ENCODE results near the gene CWF19L2. TPM values are rescaled to one million over a fixed set of nuclear protein-coding genes. Genes with fewer than 3 reads are reported as not detected.

CWF19L2 gene
- polyA plus RNA-seq, 3 donors = 1.6 to 2.2 (median 1.7) TPM

DNA sequence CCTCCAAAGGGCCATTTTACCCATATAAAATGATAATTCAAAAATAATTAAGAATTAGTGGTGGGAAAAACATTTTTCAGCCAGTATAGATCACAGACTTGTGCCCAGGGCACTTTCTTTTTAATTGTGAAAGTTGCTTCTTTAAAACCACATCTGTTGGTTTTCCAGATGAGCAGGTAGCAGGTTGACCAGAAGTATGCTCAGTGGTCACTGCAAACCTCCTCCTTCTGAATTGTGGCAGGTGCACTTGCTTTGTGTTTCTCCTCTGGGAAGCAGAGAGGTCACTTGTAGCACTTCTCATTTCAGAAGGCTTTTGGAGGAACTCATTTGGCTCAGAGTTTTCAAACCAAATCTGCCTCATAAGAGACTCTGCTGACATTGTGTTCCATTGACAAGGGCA lies 24.6 kb upstream of the CWF19L2 start:
- DNase-seq = no peak
- Mint-ChIP-seq H3K36me3 (no peaks in the 10 kb centered on the region), H3K4me1 (no peaks in the 10 kb centered on the region), H3K27me3 (ENCODE audit: low read depth in 3 of 3) (peaks cover 3 to 9% (median 4%) of the 10 kb centered on the region in 3 donors), H3K9me3 (peaks cover 0 to 8% (median 2%) of the 10 kb centered on the region in 7 donors), H3K4me3 (no peak overlapping the region), H3K27ac (no peak overlapping the region)
- no peaks in the 10 kb centered on the region for H4K20me1 ChIP-seq (ENCODE audit: insufficient read depth, low read length)
- intact Hi-C loops (cut with micrococcal nuclease) = no loop called here
- no peaks in the 10 kb centered on the region for H3K4me1 ChIP-seq (ENCODE audit: control insufficient read depth in 1 of 2, insufficient read depth in 2 of 2, low read length in 2 of 2)
- no peaks in the 10 kb centered on the region for H3K27me3 ChIP-seq (ENCODE audit: control insufficient read depth in 2 of 2, insufficient read depth in 2 of 2, low read length in 2 of 2)
- H3K27ac ChIP-seq (ENCODE audit: low read depth in 1 of 2, low read length in 2 of 2) = no peak overlapping the region
- TF ChIP-seq, protein P1, sequence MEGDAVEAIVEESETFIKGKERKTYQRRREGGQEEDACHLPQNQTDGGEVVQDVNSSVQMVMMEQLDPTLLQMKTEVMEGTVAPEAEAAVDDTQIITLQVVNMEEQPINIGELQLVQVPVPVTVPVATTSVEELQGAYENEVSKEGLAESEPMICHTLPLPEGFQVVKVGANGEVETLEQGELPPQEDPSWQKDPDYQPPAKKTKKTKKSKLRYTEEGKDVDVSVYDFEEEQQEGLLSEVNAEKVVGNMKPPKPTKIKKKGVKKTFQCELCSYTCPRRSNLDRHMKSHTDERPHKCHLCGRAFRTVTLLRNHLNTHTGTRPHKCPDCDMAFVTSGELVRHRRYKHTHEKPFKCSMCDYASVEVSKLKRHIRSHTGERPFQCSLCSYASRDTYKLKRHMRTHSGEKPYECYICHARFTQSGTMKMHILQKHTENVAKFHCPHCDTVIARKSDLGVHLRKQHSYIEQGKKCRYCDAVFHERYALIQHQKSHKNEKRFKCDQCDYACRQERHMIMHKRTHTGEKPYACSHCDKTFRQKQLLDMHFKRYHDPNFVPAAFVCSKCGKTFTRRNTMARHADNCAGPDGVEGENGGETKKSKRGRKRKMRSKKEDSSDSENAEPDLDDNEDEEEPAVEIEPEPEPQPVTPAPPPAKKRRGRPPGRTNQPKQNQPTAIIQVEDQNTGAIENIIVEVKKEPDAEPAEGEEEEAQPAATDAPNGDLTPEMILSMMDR (IDR thresholded peaks at IDR 0.05) = no peak
- no peak overlapping the region for H2AFZ ChIP-seq (ENCODE audit: insufficient read depth, low read depth, low read length, poor library complexity, severe bottlenecking)
- H3K4me2 ChIP-seq (replicated peaks; ENCODE audit: extremely low read depth, low read length, poor library complexity, severe bottlenecking) = no peak overlapping the region
- no peak overlapping the region for H3K4me3 ChIP-seq (replicated peaks in 1 of 3; ENCODE audit: low read depth in 2 of 3, low read length in 3 of 3)
- H3K9ac ChIP-seq (ENCODE audit: insufficient read depth, low read length, poor library complexity, severe bottlenecking) = no peak overlapping the region
- H3K36me3 ChIP-seq (replicated peaks in 1 of 2; ENCODE audit: control insufficient read depth in 1 of 2, insufficient read depth in 2 of 2, low read length in 2 of 2) = no peaks in the 10 kb centered on the region
- no peaks in the 10 kb centered on the region for H3K9me3 ChIP-seq (replicated peaks in 1 of 2; ENCODE audit: control insufficient read depth in 1 of 2, insufficient read depth in 1 of 2, low read length in 2 of 2)
- H3K79me2 ChIP-seq (ENCODE audit: insufficient read depth, low read length) = no peaks in the 10 kb centered on the region

DNA sequence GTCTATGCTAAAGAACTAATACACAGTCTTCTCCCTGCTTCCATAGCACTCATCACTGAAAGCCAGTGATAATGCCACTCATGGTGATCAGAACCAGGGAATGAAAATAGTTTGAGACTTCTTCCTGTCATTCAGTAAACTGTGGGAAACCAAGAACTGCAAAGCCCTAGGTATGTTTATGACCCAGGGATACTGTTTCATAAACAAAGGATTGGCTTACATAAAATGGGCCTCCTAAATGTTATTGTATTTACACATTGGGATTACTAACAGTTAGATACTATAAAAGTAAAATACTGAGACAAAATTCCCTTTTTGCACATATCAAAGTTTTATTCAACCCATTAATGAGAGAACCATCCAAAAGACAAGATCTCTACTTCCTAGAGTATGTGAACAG lies 21.3 kb upstream of the CWF19L2 start:
- Histone ChIP-seq H3K79me2 (ENCODE audit: insufficient read depth, low read length) (no peaks in the 10 kb centered on the region), H3K4me1 (ENCODE audit: control insufficient read depth in 1 of 2, insufficient read depth in 2 of 2, low read length in 2 of 2) (no peaks in the 10 kb centered on the region), H3K9ac (ENCODE audit: insufficient read depth, low read length, poor library complexity, severe bottlenecking) (no peak overlapping the region), H3K36me3 (replicated peaks in 1 of 2; ENCODE audit: control insufficient read depth in 1 of 2, insufficient read depth in 2 of 2, low read length in 2 of 2) (no peaks in the 10 kb centered on the region), H3K4me2 (replicated peaks; ENCODE audit: extremely low read depth, low read length, poor library complexity, severe bottlenecking) (no peak overlapping the region), H2AFZ (ENCODE audit: insufficient read depth, low read depth, low read length, poor library complexity, severe bottlenecking) (no peak overlapping the region), H3K9me3 (replicated peaks in 1 of 2; ENCODE audit: control insufficient read depth in 1 of 2, insufficient read depth in 1 of 2, low read length in 2 of 2) (no peaks in the 10 kb centered on the region), H3K27me3 (ENCODE audit: control insufficient read depth in 2 of 2, insufficient read depth in 2 of 2, low read length in 2 of 2) (peaks cover 0 to 4% of the 10 kb centered on the region in 2 donors), H4K20me1 (ENCODE audit: insufficient read depth, low read length) (no peaks in the 10 kb centered on the region), H3K27ac (ENCODE audit: low read depth in 1 of 2, low read length in 2 of 2) (no peak overlapping the region), H3K4me3 (replicated peaks in 1 of 3; ENCODE audit: low read depth in 2 of 3, low read length in 3 of 3) (no peak overlapping the region)
- no peak for DNase-seq
- peaks cover 0 to 2% (median 0%) of the 10 kb centered on the region in 7 donors for H3K9me3 Mint-ChIP-seq
- H3K36me3 Mint-ChIP-seq = no peaks in the 10 kb centered on the region
- H3K4me3 Mint-ChIP-seq = no peak overlapping the region
- H3K4me1 Mint-ChIP-seq = no peaks in the 10 kb centered on the region
- TF ChIP-seq, protein P1 (IDR thresholded peaks at IDR 0.05) = no peak
- no peak overlapping the region for H3K27ac Mint-ChIP-seq
- H3K27me3 Mint-ChIP-seq (ENCODE audit: low read depth in 3 of 3) = peaks cover 3 to 13% (median 12%) of the 10 kb centered on the region in 3 donors
- intact Hi-C loops (cut with micrococcal nuclease) = no loop called here
